GM18508 (cell line): ENCODE results near the gene IRGQ.
"Not testable (repeated sequence)": the region's sequence is repeated elsewhere in the genome, so short reads cannot be mapped to it uniquely, and the experiment has no call there.

ENCODE experiments used
- ATAC-seq: cut with Tn5 transposase; IDR thresholded peaks from one replicate; pipeline ENCODE4 v1.9.1; 2021; ENCODE audit warnings: moderate number of reproducible peaks; ENCODE audit not compliant: insufficient read depth, unreplicated experiment

IRGQ gene

GRCh38 chr19:43547926-43548325, 48.0 kb downstream of the IRGQ start:
- not testable (repeated sequence) for ATAC-seq

- no peak for ATAC-seq
These were observed 49.4 kb downstream of the IRGQ start for GRCh38 chr19:43546581-43546980.

GRCh38 chr19:43545981-43546380, 50.0 kb downstream of the IRGQ start:
- no peak for ATAC-seq

DNA sequence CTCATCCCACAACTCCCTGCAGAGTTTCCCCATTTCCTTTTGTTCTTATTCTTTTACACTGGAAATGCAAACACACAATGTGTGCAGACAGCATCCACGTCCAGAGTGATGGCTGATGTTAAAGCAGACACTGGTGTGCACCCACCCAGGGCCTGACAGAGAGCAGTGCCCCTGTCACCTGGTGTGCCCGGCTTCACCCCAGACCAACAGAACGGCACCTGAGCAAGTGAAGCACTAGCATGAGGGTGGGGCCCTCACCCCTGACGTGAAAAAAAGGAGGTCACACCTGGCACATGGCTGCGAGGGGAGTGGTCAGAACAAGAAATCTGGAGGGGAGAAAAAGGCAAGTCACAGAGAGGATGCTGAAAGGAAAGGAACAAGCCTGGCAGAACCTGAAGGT, 50.7 kb downstream of the IRGQ start:
- ATAC-seq: no peak

- ATAC-seq: no peak
These were observed 51.9 kb downstream of the IRGQ start for GRCh38 chr19:43544077-43544476.

- no peak for ATAC-seq
These were observed 53.8 kb downstream of the IRGQ start for GRCh38 chr19:43541920-43542650.

DNA sequence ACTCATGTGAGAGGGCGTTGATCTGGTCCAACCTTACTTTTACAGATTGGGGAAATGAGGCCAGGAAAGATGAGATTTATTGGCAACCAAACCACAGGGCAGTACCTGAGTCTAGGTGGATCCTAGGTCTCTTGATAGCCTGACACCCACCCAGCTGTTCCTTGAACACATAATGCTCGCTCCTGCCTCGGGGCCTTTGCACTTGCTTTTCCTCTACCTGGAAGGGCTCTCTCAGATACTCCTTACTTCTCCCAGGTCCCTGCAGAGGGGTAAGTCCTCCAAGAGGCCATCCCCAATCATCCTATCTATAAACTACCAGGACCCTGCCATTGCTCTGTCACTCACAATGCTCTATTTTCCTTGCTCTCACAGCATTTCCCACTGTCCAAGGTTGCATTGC, 55.6 kb downstream of the IRGQ start:
- ATAC-seq: no peak

DNA sequence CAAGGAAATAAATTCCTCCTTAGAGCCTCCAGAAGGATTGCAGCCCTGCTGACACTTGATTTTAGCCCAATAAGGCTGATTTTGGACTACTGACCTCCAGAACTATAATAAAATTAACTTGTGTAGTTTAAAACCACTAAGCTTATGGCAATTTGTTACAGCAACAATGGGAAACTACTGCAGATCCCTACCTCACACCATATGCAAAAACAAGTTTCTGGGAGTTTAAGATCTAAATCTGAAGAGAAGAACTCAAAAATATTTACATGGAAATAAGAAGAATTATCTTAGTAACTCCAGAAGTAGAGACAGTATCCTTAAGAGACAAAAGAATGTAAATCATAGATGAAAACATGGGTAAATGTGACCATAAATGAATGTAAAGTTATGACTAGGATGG, 57.0 kb downstream of the IRGQ start:
- no peak for ATAC-seq

- ATAC-seq: no peak
These were observed 60.8 kb downstream of the IRGQ start for GRCh38 chr19:43534816-43535761.
